HepG2 (cell line): ENCODE data around the gene RNF4. TPM values are rescaled to one million over a fixed set of nuclear protein-coding genes. Genes with fewer than 3 reads are reported as not detected.

Source experiments
- ATAC-seq: fragments of 200-7000 bp; cut with Tn5 transposase; 3 replicates; pipeline ENCODE4 v1.9.1; 2020; ENCODE audit warnings: mild to moderate bottlenecking, moderate library complexity
- BruUV-seq: library from RNA; stranded (reverse); fragments of 400-500 nt; replicated peaks from 2 replicates; lab custom pipeline; 2021; lab: Mats Ljungman, UMichigan
- CTCF ChIA-PET: fragments of 300-600 bp; formaldehyde crosslinking; extraction: SDS; loops from one replicate; lab custom pipeline; 2021; ENCODE audit warnings: low total read pairs, inconsistent platforms, low intra/inter-chr PET ratio; lab: Yijun Ruan, JAX
- POLR2A ChIA-PET: fragments of 350-600 bp; sonication (Branson Sonifier 250); formaldehyde crosslinking; loops from one replicate; lab custom pipeline; 2020; ENCODE audit warnings: antibody characterized with exemption, inconsistent platforms; lab: Yijun Ruan, JAX
- DNase-seq: peaks from one replicate; pipeline ENCODE4 v3.0.0-alpha.2; 2015; ENCODE audit warnings: low spot score
- FAIRE-seq: peaks from 3 replicates; lab custom pipeline; 2011; peaks lifted over from hg19 to GRCh38; lab: Jason Lieb, UNC
- H2AFZ ChIP-seq: one replicate; pipeline ENCODE4 v1.6.1; 2011; ENCODE audit warnings: low read length, inconsistent platforms
- H3K27ac ChIP-seq: fragments of 300-600 bp; 3 replicates; pipeline ENCODE4 v1.8.0; 2011; ENCODE audit warnings: mixed run types, mild to moderate bottlenecking, mixed read lengths, low read length, inconsistent platforms; ENCODE audit not compliant: insufficient read depth; ENCODE audit errors: extremely low read length
- H3K27me3 ChIP-seq, 2 experiments: fragments of 200-600 bp in 1 of 2; 2 replicates in 1 of 2; 3 replicates in 1 of 2; pipeline versions ENCODE4 v1.6.0 to v1.8.0; 2011; ENCODE audit warnings: low read length in 2 of 2, mild to moderate bottlenecking in 2 of 2, moderate library complexity in 2 of 2, inconsistent platforms in 1 of 2; ENCODE audit not compliant: insufficient read depth in 2 of 2, control insufficient read depth in 1 of 2
- H3K36me3 ChIP-seq, 2 experiments: fragments of 200-600 bp in 1 of 2; replicated peaks in 1 of 2; 2 replicates in 1 of 2; 3 replicates in 1 of 2; pipeline versions ENCODE4 v1.5.1 to v1.8.0; 2011; ENCODE audit warnings: low read length in 2 of 2, inconsistent platforms in 1 of 2; ENCODE audit not compliant: insufficient read depth in 2 of 2, control insufficient read depth in 1 of 2
- H3K4me1 ChIP-seq: 2 replicates; pipeline ENCODE4 v1.5.1; 2012; ENCODE audit warnings: low read length, inconsistent platforms; ENCODE audit not compliant: insufficient read depth
- H3K4me2 ChIP-seq: 2 replicates; pipeline ENCODE4 v1.6.0; 2011; ENCODE audit warnings: low read depth, low read length, inconsistent platforms
- H3K4me3 ChIP-seq, 3 experiments: fragments of 200-600 bp in 1 of 3; sonication (generic), shearing (Covaris generic) in 1 of 3; replicated peaks in 1 of 3; 2 replicates each; pipeline ENCODE4 v1.5.1; 2011 to 2016; ENCODE audit warnings: low read length in 3 of 3, inconsistent platforms in 2 of 3, low read depth in 2 of 3, mild to moderate bottlenecking in 2 of 3, control low read depth in 1 of 3, mixed read lengths in 1 of 3; ENCODE audit not compliant: insufficient read depth in 1 of 3
- H3K79me2 ChIP-seq: one replicate; pipeline ENCODE4 v1.6.1; 2011; ENCODE audit warnings: low read length, inconsistent platforms; ENCODE audit not compliant: insufficient read depth
- H3K9ac ChIP-seq: 2 replicates; pipeline ENCODE4 v1.6.0; 2011; ENCODE audit warnings: mild to moderate bottlenecking, low read depth, low read length, inconsistent platforms; ENCODE audit not compliant: insufficient read depth
- H3K9me3 ChIP-seq: 2 replicates; pipeline ENCODE4 v1.5.1; 2012; ENCODE audit warnings: mild to moderate bottlenecking, low read length
- H4K20me1 ChIP-seq: 2 replicates; pipeline ENCODE4 v1.6.0; 2011; ENCODE audit warnings: inconsistent platforms, mild to moderate bottlenecking, low read length, moderate library complexity; ENCODE audit not compliant: insufficient read depth
- CAMTA2 ChIP-seq: sonication (generic); formaldehyde crosslinking; IDR thresholded peaks from 2 replicates; pipeline ENCODE4 v1.4.0; 2020; ENCODE audit warnings: mild to moderate bottlenecking, missing genetic modification reagents, borderline replicate concordance
- CREBL2 ChIP-seq: sonication (generic); formaldehyde crosslinking; IDR thresholded peaks from 2 replicates; pipeline ENCODE4 v1.8.1; 2023; ENCODE audit warnings: missing genetic modification reagents, mild to moderate bottlenecking, borderline replicate concordance
- FIP1L1 ChIP-seq: fragments of 200-400 bp; formaldehyde crosslinking; IDR thresholded peaks from 2 replicates; pipeline ENCODE4 v1.6.1; 2018; ENCODE audit warnings: low read depth, mild to moderate bottlenecking, low read length, moderate library complexity, borderline replicate concordance; ENCODE audit not compliant: insufficient read depth
- FOXM1 ChIP-seq: sonication (generic); formaldehyde crosslinking; IDR thresholded peaks from 2 replicates; pipeline ENCODE4 v1.5.0; 2020; ENCODE audit warnings: missing genetic modification reagents
- HMG20A ChIP-seq: IDR thresholded peaks from 2 replicates; pipeline ENCODE4 v1.6.1; 2016; ENCODE audit warnings: borderline replicate concordance
- JDP2 ChIP-seq: sonication (generic); formaldehyde crosslinking; IDR thresholded peaks from 2 replicates; pipeline ENCODE4 v1.8.1; 2022; ENCODE audit warnings: missing genetic modification reagents, borderline replicate concordance
- MYPOP ChIP-seq: sonication (generic); formaldehyde crosslinking; IDR thresholded peaks from 2 replicates; pipeline ENCODE4 v1.8.1; 2023; ENCODE audit warnings: mild to moderate bottlenecking, moderate library complexity, missing genetic modification reagents
- RBM22 ChIP-seq: fragments of 200-400 bp; formaldehyde crosslinking; optimal IDR thresholded peaks from 2 replicates; pipeline ENCODE3; 2017; ENCODE audit warnings: mild to moderate bottlenecking, low read length, moderate library complexity
- SOX13 ChIP-seq, 3 experiments: fragments of 450-650 bp in 1 of 3; sonication (generic) in 1 of 3; formaldehyde crosslinking in 1 of 3; IDR thresholded peaks in 2 of 3; conservative IDR thresholded peaks in 1 of 3; 2 replicates each; pipeline versions ENCODE4 v1.5.0 to v1.6.1; 2016 to 2020; ENCODE audit warnings: antibody characterized with exemption in 1 of 3, mild to moderate bottlenecking in 1 of 3, missing compliant biosample characterization in 1 of 3, missing genetic modification reagents in 1 of 3, moderate library complexity in 1 of 3
- SRY ChIP-seq: sonication (generic); formaldehyde crosslinking; IDR thresholded peaks from 2 replicates; pipeline ENCODE4 v1.8.0; 2022; ENCODE audit warnings: mild to moderate bottlenecking, missing genetic modification reagents
- TFE3 ChIP-seq: IDR thresholded peaks from 2 replicates; pipeline ENCODE4 v1.6.1; 2016
- U2AF1 ChIP-seq: fragments of 200-400 bp; formaldehyde crosslinking; optimal IDR thresholded peaks from 2 replicates; pipeline ENCODE3; 2017; ENCODE audit warnings: mild to moderate bottlenecking, low read depth, low read length
- ZIK1 ChIP-seq: sonication (generic); formaldehyde crosslinking; IDR thresholded peaks from 2 replicates; pipeline ENCODE4 v1.5.0; 2020; ENCODE audit warnings: mild to moderate bottlenecking, low read depth, missing genetic modification reagents, borderline replicate concordance
- ZNF335 ChIP-seq: sonication (generic); formaldehyde crosslinking; IDR thresholded peaks from 2 replicates; pipeline ENCODE4 v1.4.0; 2020; ENCODE audit warnings: missing genetic modification reagents
- ZNF441 ChIP-seq: sonication (generic); formaldehyde crosslinking; IDR thresholded peaks from 2 replicates; pipeline ENCODE4 v1.7.0; 2021; ENCODE audit warnings: missing genetic modification reagents, borderline replicate concordance
- ZNF7 ChIP-seq: IDR thresholded peaks from 2 replicates; pipeline ENCODE4 v1.6.1; 2016; ENCODE audit warnings: missing biosample characterization, missing genetic modification reagents
- WGBS: methylation state at CpG from one replicate; pipeline ENCODE4 v1.1.6; 2017; ENCODE audit warnings: low lambda C conversion rate; 5-methylcytosine and 5-hydroxymethylcytosine counted together
- in situ Hi-C: cut with HindIII; loops from 2 replicates; pipeline ENCODE4 v1.10.0; 2017; ENCODE audit warnings: low pct_unique_long_range_greater_than_20kb; ENCODE audit not compliant: extremely low pct_ligation_motif_present
- intact Hi-C: fragments of 100-400 bp; cut with micrococcal nuclease; formaldehyde crosslinking; loops from one replicate; pipeline ENCODE4 v1.10.0; 2022; ENCODE audit not compliant: unreplicated experiment
- polyA plus RNA-seq, 8 experiments: library from polyadenylated mRNA; depleted of rRNA in 3 of 8; stranded (reverse) in 7 of 8; unstranded in 1 of 8; fragments of >200 nt; fragmentation: Illumina TruSeq in 4 of 8; extraction: Trizol in 4 of 8; gene quantifications; 2 replicates each; pipeline versions ENCODE4 v1.2.1 to v1.2.3, GENCODE V29; 2011 to 2016; ENCODE audit warnings: low read depth in 4 of 8, missing spikeins in 1 of 8, mixed read lengths in 1 of 8; ENCODE audit not compliant: insufficient read depth in 1 of 8
- total RNA-seq, 5 experiments: library from RNA; depleted of rRNA; stranded (reverse); fragments of >200 nt; fragmentation: Illumina TruSeq; extraction: Trizol; gene quantifications; 2 replicates each; pipeline ENCODE4 v1.2.3, GENCODE V29; 2016; ENCODE audit warnings: low read depth in 1 of 5

The RNF4 gene
- total and polyA plus RNA-seq, 2 of the 13 experiments (the other 11 are each of a cell fraction or from before 2014, with no cell fraction given): 38.1 to 45.1 TPM

GRCh38 chr4:2500547-2500946 lies 31.6 kb downstream of the RNF4 start (continued):
- no peak for TF ChIP-seq TFE3
- TF ChIP-seq ZNF7 (CRISPR knock-in tag): no peak
- no peak for TF ChIP-seq SOX13 (IDR thresholded peaks at IDR 0.05)
- TF ChIP-seq SOX13 (CRISPR knock-in tag; conservative IDR thresholded peaks at IDR 0.05 in 1 of 2, IDR thresholded peaks at IDR 0.05 in 1 of 2): no peak
- no peak for TF ChIP-seq RBM22
- TF ChIP-seq ZNF441 (CRISPR knock-in tag): no peak
- TF ChIP-seq, all 625 proteins: peak for 0

GRCh38 chr4:2501034-2501594 lies 32.2 kb downstream of the RNF4 start:
- no CpG with 5 or more reads among the region's 7 CpGs for WGBS
- TF ChIP-seq JDP2 (CRISPR knock-in tag): no peak
- no peak for TF ChIP-seq SRY
- TF ChIP-seq MYPOP (CRISPR knock-in tag): no peak
- no peak for TF ChIP-seq ZNF335 (CRISPR knock-in tag)
- TF ChIP-seq FOXM1 (CRISPR knock-in tag): no peak
- no peak for TF ChIP-seq ZIK1 (CRISPR knock-in tag)
- no peak for TF ChIP-seq FIP1L1
- no peak for TF ChIP-seq U2AF1
- TF ChIP-seq HMG20A: no peak
- TF ChIP-seq CREBL2 (CRISPR knock-in tag): no peak
- no peak for TF ChIP-seq CAMTA2 (CRISPR knock-in tag)
- TF ChIP-seq, all 625 proteins: peak for 0
- in situ Hi-C loops: no loop called here
- no peak overlapping the region for H3K4me3 ChIP-seq
- H4K20me1 ChIP-seq: 0 out of 2 replicates have a peak, but pooled peaks cover 5% of the 10 kb centered on the region
- ChIA-PET CTCF (no interaction called here), POLR2A (no interaction called here)
- H3K79me2 ChIP-seq: no peaks in the 10 kb centered on the region
- no peak overlapping the region for H2AFZ ChIP-seq
- no peaks in the 10 kb centered on the region for H3K9me3 ChIP-seq
- FAIRE-seq (no peak), DNase-seq (no peak), ATAC-seq (no peak)
- BruUV-seq: TSS peak; percentile 35
- H3K36me3 ChIP-seq: peaks cover 36 to 69% of the 10 kb centered on the region in 2 experiments; a peak in 4 of 5 replicates
- H3K9ac ChIP-seq: no peak overlapping the region
- H3K27me3 ChIP-seq: no peaks in the 10 kb centered on the region
- H3K27ac ChIP-seq: no peak overlapping the region
- intact Hi-C loops: no loop called here
- H3K4me1 ChIP-seq: peaks cover under 1% of the 10 kb centered on the region; the same call in 1 of the 2 replicates
- H3K4me2 ChIP-seq: no peak overlapping the region
